ENCODE results near the gene UBE2V1.
"Not testable (repeated sequence)": the region's sequence is repeated elsewhere in the genome, so short reads cannot be mapped to it uniquely, and the experiment has no call there.

UBE2V1 gene

GRCh38 chr20:50136822-50137599 is 24.1 kb upstream of the UBE2V1 start:
- no peak for DNase-seq

- not testable (repeated sequence) for DNase-seq
Measured at GRCh38 chr20:50135157-50135556, 22.2 kb upstream of the UBE2V1 start.

- no peak for DNase-seq
Measured at GRCh38 chr20:50133474-50134217, 20.7 kb upstream of the UBE2V1 start.

GRCh38 chr20:50133041-50133440 is 20.1 kb upstream of the UBE2V1 start:
- no peak for DNase-seq

GRCh38 chr20:50130995-50131394 is 18.0 kb upstream of the UBE2V1 start:
- no peak for DNase-seq

GRCh38 chr20:50130356-50130723 is 17.4 kb upstream of the UBE2V1 start:
- no peak for DNase-seq

- no peak for DNase-seq
Measured at GRCh38 chr20:50129662-50130355, 16.9 kb upstream of the UBE2V1 start.

- DNase-seq: no peak
Measured at GRCh38 chr20:50128520-50128905, 15.6 kb upstream of the UBE2V1 start.

GRCh38 chr20:50127587-50128519 is 14.9 kb upstream of the UBE2V1 start:
- DNase-seq: no peak

- no peak for DNase-seq
Measured at GRCh38 chr20:50126662-50127061, 13.7 kb upstream of the UBE2V1 start.

GRCh38 chr20:50125279-50125678 is 12.3 kb upstream of the UBE2V1 start:
- DNase-seq: no peak

GRCh38 chr20:50124496-50124895 is 11.5 kb upstream of the UBE2V1 start:
- DNase-seq: no peak

GRCh38 chr20:50123418-50123817 is 10.5 kb upstream of the UBE2V1 start:
- no peak for DNase-seq

- no peak for DNase-seq
Measured at GRCh38 chr20:50122763-50123162, 9.8 kb upstream of the UBE2V1 start.

GRCh38 chr20:50121858-50122271 is 8.9 kb upstream of the UBE2V1 start:
- no peak for DNase-seq

GRCh38 chr20:50120935-50121693 is 8.2 kb upstream of the UBE2V1 start:
- DNase-seq: peak; percentile 69 to 75

- no peak for DNase-seq
Measured at GRCh38 chr20:50118203-50118602, 5.3 kb upstream of the UBE2V1 start.

GRCh38 chr20:50116368-50116999 is 3.5 kb upstream of the UBE2V1 start:
- no peak for DNase-seq

GRCh38 chr20:50115591-50116367 is 2.8 kb upstream of the UBE2V1 start:
- DNase-seq: peak; percentile 92

- no peak for DNase-seq
Measured at GRCh38 chr20:50115041-50115512, 2.1 kb upstream of the UBE2V1 start.
